ENCODE measurements around the gene ANAPC1.
"Not testable (repeated sequence)": the region's sequence is repeated elsewhere in the genome, so short reads cannot be mapped to it uniquely, and the experiment has no call there.

Gene ANAPC1

GRCh38 chr2:111883661-111884591 is at the start of gene ANAPC1:
TSS of gene ANAPC1 (minus strand) at chr2:111884193. CDS start at chr2:111880825, 3,368 bp downstream.
- DNase-seq: peak; percentile 86

GRCh38 chr2:111932841-111933291 is 48.9 kb upstream of the ANAPC1 start:
- no peak for DNase-seq

- DNase-seq: peak; percentile 42
These were observed 46.9 kb upstream of the ANAPC1 start for GRCh38 chr2:111930875-111931274.

GRCh38 chr2:111930409-111930808 is 46.4 kb upstream of the ANAPC1 start:
- DNase-seq: no peak

GRCh38 chr2:111927723-111928122 is 43.7 kb upstream of the ANAPC1 start:
- DNase-seq: no peak

- DNase-seq: no peak
These were observed 40.7 kb upstream of the ANAPC1 start for GRCh38 chr2:111924617-111925107.

GRCh38 chr2:111923276-111923804 is 39.3 kb upstream of the ANAPC1 start:
- no peak for DNase-seq

GRCh38 chr2:111919794-111920608 is 36.0 kb upstream of the ANAPC1 start:
- DNase-seq: peak; percentile 74

GRCh38 chr2:111919365-111919764 is 35.4 kb upstream of the ANAPC1 start:
- DNase-seq: no peak

GRCh38 chr2:111918383-111918806 is 34.4 kb upstream of the ANAPC1 start:
- DNase-seq: no peak

GRCh38 chr2:111917106-111917505 is 33.1 kb upstream of the ANAPC1 start:
- no peak for DNase-seq

GRCh38 chr2:111912547-111912946 is 28.6 kb upstream of the ANAPC1 start:
- no peak for DNase-seq

GRCh38 chr2:111911295-111911977 is 27.4 kb upstream of the ANAPC1 start:
- not testable (repeated sequence) for DNase-seq

GRCh38 chr2:111910609-111911277 is 26.8 kb upstream of the ANAPC1 start:
- no peak for DNase-seq

- not testable (repeated sequence) for DNase-seq
These were observed 26.0 kb upstream of the ANAPC1 start for GRCh38 chr2:111909997-111910396.

GRCh38 chr2:111909079-111909478 is 25.1 kb upstream of the ANAPC1 start:
- DNase-seq: no peak

GRCh38 chr2:111908578-111908977 is 24.6 kb upstream of the ANAPC1 start:
- DNase-seq: no peak

- DNase-seq: peak; percentile 75
These were observed 22.2 kb upstream of the ANAPC1 start for GRCh38 chr2:111905990-111906735.

GRCh38 chr2:111905475-111905869 is 21.5 kb upstream of the ANAPC1 start:
- not testable (repeated sequence) for DNase-seq

GRCh38 chr2:111904726-111905474 is 20.9 kb upstream of the ANAPC1 start:
- no peak for DNase-seq

Measured in midbrain (tissue), 1 donor.